ENCODE data around the gene ADAMTS17.

DNA sequence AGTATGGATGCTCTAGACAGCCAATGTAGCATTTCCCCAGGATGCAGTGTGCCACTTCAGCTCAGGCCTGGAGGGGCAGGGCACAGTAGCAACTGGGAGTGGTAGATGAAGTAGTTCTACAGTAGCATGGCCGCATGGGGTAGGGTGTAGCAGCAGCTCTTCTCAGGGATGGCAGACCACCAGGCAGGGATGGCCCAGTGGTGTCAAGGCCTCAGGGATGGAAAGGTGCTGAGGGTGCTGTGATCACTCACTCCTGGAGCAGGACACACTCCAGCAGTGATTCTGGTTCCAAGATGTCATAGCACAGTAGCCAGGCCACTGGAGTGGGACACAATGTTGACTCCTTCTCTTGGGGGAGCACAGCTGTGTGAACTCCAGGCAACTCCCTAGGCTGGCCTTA is 397.6 kb downstream of the ADAMTS17 start:
- TF ChIP-seq, protein P1, sequence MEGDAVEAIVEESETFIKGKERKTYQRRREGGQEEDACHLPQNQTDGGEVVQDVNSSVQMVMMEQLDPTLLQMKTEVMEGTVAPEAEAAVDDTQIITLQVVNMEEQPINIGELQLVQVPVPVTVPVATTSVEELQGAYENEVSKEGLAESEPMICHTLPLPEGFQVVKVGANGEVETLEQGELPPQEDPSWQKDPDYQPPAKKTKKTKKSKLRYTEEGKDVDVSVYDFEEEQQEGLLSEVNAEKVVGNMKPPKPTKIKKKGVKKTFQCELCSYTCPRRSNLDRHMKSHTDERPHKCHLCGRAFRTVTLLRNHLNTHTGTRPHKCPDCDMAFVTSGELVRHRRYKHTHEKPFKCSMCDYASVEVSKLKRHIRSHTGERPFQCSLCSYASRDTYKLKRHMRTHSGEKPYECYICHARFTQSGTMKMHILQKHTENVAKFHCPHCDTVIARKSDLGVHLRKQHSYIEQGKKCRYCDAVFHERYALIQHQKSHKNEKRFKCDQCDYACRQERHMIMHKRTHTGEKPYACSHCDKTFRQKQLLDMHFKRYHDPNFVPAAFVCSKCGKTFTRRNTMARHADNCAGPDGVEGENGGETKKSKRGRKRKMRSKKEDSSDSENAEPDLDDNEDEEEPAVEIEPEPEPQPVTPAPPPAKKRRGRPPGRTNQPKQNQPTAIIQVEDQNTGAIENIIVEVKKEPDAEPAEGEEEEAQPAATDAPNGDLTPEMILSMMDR (conservative IDR thresholded peaks at IDR 0.05), result no peak
- no peak for TF ChIP-seq ZFX (IDR thresholded peaks at IDR 0.05)
